ENCODE results near the gene KIF25. TPM values are rescaled to one million over a fixed set of nuclear protein-coding genes. Genes with fewer than 3 reads are reported as not detected.

Gene KIF25
- total RNA-seq, 1 experiment from 2014 or later: 0.39 TPM

- POLR2A ChIA-PET (ENCODE audit: low non-redundant PET): interaction anchor here (0.6 kb wide), 1 partner anchor 91 kb away, joined by 3 read pairs; no protein-coding TSS in a partner anchor
- peak; percentile 91 for DNase-seq (ENCODE audit: low spot score)
- CTCF ChIA-PET: interaction anchor here (0.6 kb wide), 1 partner anchor 321 kb away, joined by 3 read pairs; no protein-coding TSS in a partner anchor
- no peaks in the 10 kb centered on the region for H3K27me3 ChIP-seq (replicated peaks; ENCODE audit: insufficient read depth, low read depth, low read length, poor library complexity)
- peaks cover 13% of the 10 kb centered on the region for H3K9me3 ChIP-seq (ENCODE audit: low read depth, low read length, poor library complexity, severe bottlenecking)
- no TSS peak for BruUV-seq (replicated peaks)
- peaks cover 17% of the 10 kb centered on the region for H3K4me1 ChIP-seq (ENCODE audit: insufficient read depth, low read length, poor library complexity, severe bottlenecking)
- H3K4me3 ChIP-seq (ENCODE audit: low read depth, low read length, poor library complexity, severe bottlenecking): peak overlapping the region; percentile 36
- H3K36me3 ChIP-seq (ENCODE audit: insufficient read depth, low read length, poor library complexity, severe bottlenecking): no peaks in the 10 kb centered on the region
- H3K27ac ChIP-seq (ENCODE audit: low read depth, low read length, poor library complexity, severe bottlenecking): peak overlapping the region; percentile 40
- TF ChIP-seq EZH2 (IDR thresholded peaks at IDR 0.05; ENCODE audit: borderline replicate concordance, low read depth, low read length, poor library complexity, severe bottlenecking): no peak
- no peak for TF ChIP-seq CTCF (conservative IDR thresholded peaks at IDR 0.05; ENCODE audit: low read depth, low read length)
- intact Hi-C loops (cut with micrococcal nuclease; ENCODE audit: unreplicated experiment): no loop called here
Observed at GRCh38 chr6:168035098-168035660, 37.7 kb downstream of the KIF25 start.

GRCh38 chr6:168035661-168036545 is 38.4 kb downstream of the KIF25 start:
- BruUV-seq (replicated peaks): no TSS peak
- CTCF ChIA-PET: interaction anchor here (0.6 kb wide), 1 partner anchor 319 kb away, joined by 5 read pairs; no protein-coding TSS in a partner anchor
- peaks cover 9% of the 10 kb centered on the region for H3K4me1 ChIP-seq (ENCODE audit: insufficient read depth, low read length, poor library complexity, severe bottlenecking)
- no peaks in the 10 kb centered on the region for H3K36me3 ChIP-seq (ENCODE audit: insufficient read depth, low read length, poor library complexity, severe bottlenecking)
- intact Hi-C loops (cut with micrococcal nuclease; ENCODE audit: unreplicated experiment): no loop called here
- no peak overlapping the region for H3K27ac ChIP-seq (ENCODE audit: low read depth, low read length, poor library complexity, severe bottlenecking)
- peaks cover 20% of the 10 kb centered on the region for H3K9me3 ChIP-seq (ENCODE audit: low read depth, low read length, poor library complexity, severe bottlenecking)
- peak; percentile 56 for DNase-seq (ENCODE audit: low spot score)
- peak overlapping the region; percentile 36 for H3K4me3 ChIP-seq (ENCODE audit: low read depth, low read length, poor library complexity, severe bottlenecking)
- H3K27me3 ChIP-seq (replicated peaks; ENCODE audit: insufficient read depth, low read depth, low read length, poor library complexity): no peaks in the 10 kb centered on the region
- POLR2A ChIA-PET (ENCODE audit: low non-redundant PET): interaction anchor here (0.6 kb wide), 1 partner anchor 92 kb away, joined by 3 read pairs; no protein-coding TSS in a partner anchor
- TF ChIP-seq CTCF (conservative IDR thresholded peaks at IDR 0.05; ENCODE audit: low read depth, low read length): no peak
- no peak for TF ChIP-seq EZH2 (IDR thresholded peaks at IDR 0.05; ENCODE audit: borderline replicate concordance, low read depth, low read length, poor library complexity, severe bottlenecking)

GRCh38 chr6:168037242-168037641 is 39.8 kb downstream of the KIF25 start:
- ChIA-PET POLR2A (ENCODE audit: low non-redundant PET) (no interaction called here), CTCF (no interaction called here)
- Histone ChIP-seq H3K27ac (ENCODE audit: low read depth, low read length, poor library complexity, severe bottlenecking) (no peak overlapping the region), H3K36me3 (ENCODE audit: insufficient read depth, low read length, poor library complexity, severe bottlenecking) (no peaks in the 10 kb centered on the region), H3K9me3 (ENCODE audit: low read depth, low read length, poor library complexity, severe bottlenecking) (peaks cover 23% of the 10 kb centered on the region), H3K4me3 (ENCODE audit: low read depth, low read length, poor library complexity, severe bottlenecking) (no peak overlapping the region), H3K27me3 (replicated peaks; ENCODE audit: insufficient read depth, low read depth, low read length, poor library complexity) (no peaks in the 10 kb centered on the region), H3K4me1 (ENCODE audit: insufficient read depth, low read length, poor library complexity, severe bottlenecking) (peaks cover 3% of the 10 kb centered on the region)
- TF ChIP-seq EZH2 (IDR thresholded peaks at IDR 0.05; ENCODE audit: borderline replicate concordance, low read depth, low read length, poor library complexity, severe bottlenecking) (no peak), CTCF (conservative IDR thresholded peaks at IDR 0.05; ENCODE audit: low read depth, low read length) (no peak)
- no TSS peak for BruUV-seq (replicated peaks)
- intact Hi-C loops (cut with micrococcal nuclease; ENCODE audit: unreplicated experiment): no loop called here
- no peak for DNase-seq (ENCODE audit: low spot score)
